Stimulated activated CD4-positive, alpha-beta T cell treated with anti-CD3 and anti-CD28 coated beads, Interleukin-1b, Interleukin-23, amount 100 ng/mL, for 48 hours (primary cell): ENCODE data around the gene ONECUT3.
A peak's percentile ranks its signal among the peaks of the same experiment; 100 is the strongest.
"Not testable (repeated sequence)": the region's sequence is repeated elsewhere in the genome, so short reads cannot be mapped to it uniquely, and the experiment has no call there.

Experiments used
- DNase-seq: peaks from one replicate; pipeline ENCODE4 v3.0.0-alpha.2; 2020

ONECUT3 gene

GRCh38 chr19:1756705-1757465 is 3.6 kb downstream of the ONECUT3 start:
- no peak for DNase-seq

GRCh38 chr19:1757468-1758230 is 4.3 kb downstream of the ONECUT3 start:
- no peak for DNase-seq

GRCh38 chr19:1758231-1758577 is 4.9 kb downstream of the ONECUT3 start:
- DNase-seq: no peak

- no peak for DNase-seq
Measured at GRCh38 chr19:1758959-1759903, 5.9 kb downstream of the ONECUT3 start.

GRCh38 chr19:1760020-1760419 is 6.7 kb downstream of the ONECUT3 start:
- no peak for DNase-seq

GRCh38 chr19:1760786-1761527 is 7.7 kb downstream of the ONECUT3 start:
- not testable (repeated sequence) for DNase-seq

- no peak for DNase-seq
Measured at GRCh38 chr19:1761528-1762242, 8.4 kb downstream of the ONECUT3 start.

GRCh38 chr19:1762243-1763117 is 9.2 kb downstream of the ONECUT3 start:
- DNase-seq: no peak

- no peak for DNase-seq
Measured at GRCh38 chr19:1763648-1764639, 10.6 kb downstream of the ONECUT3 start.

GRCh38 chr19:1764729-1765128 is 11.4 kb downstream of the ONECUT3 start:
- DNase-seq: no peak

GRCh38 chr19:1765232-1765903 is 12.1 kb downstream of the ONECUT3 start:
- no peak for DNase-seq

GRCh38 chr19:1765904-1766799 is 12.8 kb downstream of the ONECUT3 start:
- no peak for DNase-seq

GRCh38 chr19:1766800-1767352 is 13.6 kb downstream of the ONECUT3 start:
- DNase-seq: no peak

GRCh38 chr19:1767464-1767933 is 14.2 kb downstream of the ONECUT3 start:
- peak; percentile 44 for DNase-seq

- no peak for DNase-seq
Measured at GRCh38 chr19:1768248-1768647, 14.9 kb downstream of the ONECUT3 start.

- DNase-seq: no peak
Measured at GRCh38 chr19:1768918-1769644, 15.8 kb downstream of the ONECUT3 start.

- no peak for DNase-seq
Measured at GRCh38 chr19:1769645-1769985, 16.3 kb downstream of the ONECUT3 start.
